22Rv1 (cell line): ENCODE results near the gene CLEC16A.

Experiments
- ZFX ChIP-seq: fragments of 450-650 bp; IDR thresholded peaks from 2 replicates; pipeline ENCODE4 v1.6.1; 2017; ENCODE audit warnings: antibody characterized with exemption, borderline replicate concordance
- TF ChIP-seq, protein P1 (sequence below): fragments of 450-650 bp; IDR thresholded peaks from 2 replicates; pipeline ENCODE4 v1.5.1; 2017; ENCODE audit warnings: mild to moderate bottlenecking

- TF ChIP-seq, protein P1, sequence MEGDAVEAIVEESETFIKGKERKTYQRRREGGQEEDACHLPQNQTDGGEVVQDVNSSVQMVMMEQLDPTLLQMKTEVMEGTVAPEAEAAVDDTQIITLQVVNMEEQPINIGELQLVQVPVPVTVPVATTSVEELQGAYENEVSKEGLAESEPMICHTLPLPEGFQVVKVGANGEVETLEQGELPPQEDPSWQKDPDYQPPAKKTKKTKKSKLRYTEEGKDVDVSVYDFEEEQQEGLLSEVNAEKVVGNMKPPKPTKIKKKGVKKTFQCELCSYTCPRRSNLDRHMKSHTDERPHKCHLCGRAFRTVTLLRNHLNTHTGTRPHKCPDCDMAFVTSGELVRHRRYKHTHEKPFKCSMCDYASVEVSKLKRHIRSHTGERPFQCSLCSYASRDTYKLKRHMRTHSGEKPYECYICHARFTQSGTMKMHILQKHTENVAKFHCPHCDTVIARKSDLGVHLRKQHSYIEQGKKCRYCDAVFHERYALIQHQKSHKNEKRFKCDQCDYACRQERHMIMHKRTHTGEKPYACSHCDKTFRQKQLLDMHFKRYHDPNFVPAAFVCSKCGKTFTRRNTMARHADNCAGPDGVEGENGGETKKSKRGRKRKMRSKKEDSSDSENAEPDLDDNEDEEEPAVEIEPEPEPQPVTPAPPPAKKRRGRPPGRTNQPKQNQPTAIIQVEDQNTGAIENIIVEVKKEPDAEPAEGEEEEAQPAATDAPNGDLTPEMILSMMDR, result no peak
- TF ChIP-seq ZFX, result no peak
Observed at GRCh38 chr16:10920726-10921427, 23.5 kb upstream of the CLEC16A start.
